ENCODE measurements around the gene ARL13B.

- TF ChIP-seq EZH2 (IDR thresholded peaks at IDR 0.05; ENCODE audit: borderline replicate concordance, insufficient read depth, low read depth, low read length, poor library complexity, severe bottlenecking), result no peak
- TF ChIP-seq, protein P1, sequence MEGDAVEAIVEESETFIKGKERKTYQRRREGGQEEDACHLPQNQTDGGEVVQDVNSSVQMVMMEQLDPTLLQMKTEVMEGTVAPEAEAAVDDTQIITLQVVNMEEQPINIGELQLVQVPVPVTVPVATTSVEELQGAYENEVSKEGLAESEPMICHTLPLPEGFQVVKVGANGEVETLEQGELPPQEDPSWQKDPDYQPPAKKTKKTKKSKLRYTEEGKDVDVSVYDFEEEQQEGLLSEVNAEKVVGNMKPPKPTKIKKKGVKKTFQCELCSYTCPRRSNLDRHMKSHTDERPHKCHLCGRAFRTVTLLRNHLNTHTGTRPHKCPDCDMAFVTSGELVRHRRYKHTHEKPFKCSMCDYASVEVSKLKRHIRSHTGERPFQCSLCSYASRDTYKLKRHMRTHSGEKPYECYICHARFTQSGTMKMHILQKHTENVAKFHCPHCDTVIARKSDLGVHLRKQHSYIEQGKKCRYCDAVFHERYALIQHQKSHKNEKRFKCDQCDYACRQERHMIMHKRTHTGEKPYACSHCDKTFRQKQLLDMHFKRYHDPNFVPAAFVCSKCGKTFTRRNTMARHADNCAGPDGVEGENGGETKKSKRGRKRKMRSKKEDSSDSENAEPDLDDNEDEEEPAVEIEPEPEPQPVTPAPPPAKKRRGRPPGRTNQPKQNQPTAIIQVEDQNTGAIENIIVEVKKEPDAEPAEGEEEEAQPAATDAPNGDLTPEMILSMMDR (IDR thresholded peaks at IDR 0.05), result no peak
Measured at GRCh38 chr3:93992207-93992606, 12.3 kb downstream of the ARL13B start.
